Neural progenitor cell (in vitro differentiated cells): ENCODE results near the gene GNAZ. TPM values are rescaled to one million over a fixed set of nuclear protein-coding genes. Genes with fewer than 3 reads are reported as not detected.

Source experiments
- DNase-seq: peaks from one replicate; pipeline ENCODE4 v3.0.0-alpha.2; 2016; ENCODE audit warnings: low spot score
- H2AFZ ChIP-seq: fragments of 200-600 bp; sonication (generic); replicated peaks from 2 replicates; pipeline ENCODE4 v1.6.1; 2016; ENCODE audit warnings: antibody characterized with exemption
- H3F3A ChIP-seq: fragments of 200-600 bp; sonication (generic); 2 replicates; pipeline ENCODE4 v1.6.1; 2016; ENCODE audit warnings: antibody characterized with exemption, low read depth
- H3K27ac ChIP-seq: fragments of 200-600 bp; sonication (generic); 2 replicates; pipeline ENCODE4 v1.5.1; 2016; ENCODE audit warnings: mild to moderate bottlenecking
- H3K27me3 ChIP-seq: fragments of 200-600 bp; sonication (generic); 2 replicates; pipeline ENCODE4 v1.6.1; 2016; ENCODE audit warnings: mild to moderate bottlenecking, moderate library complexity
- H3K36me3 ChIP-seq: fragments of 200-600 bp; sonication (generic); 2 replicates; pipeline ENCODE4 v1.5.1; 2016
- H3K4me1 ChIP-seq: fragments of 200-600 bp; sonication (generic); 2 replicates; pipeline ENCODE4 v1.6.1; 2016; ENCODE audit warnings: mixed run types
- H3K4me2 ChIP-seq: fragments of 200-600 bp; sonication (generic); 2 replicates; pipeline ENCODE4 v1.6.1; 2016
- H3K4me3 ChIP-seq: fragments of 200-600 bp; sonication (generic); 2 replicates; pipeline ENCODE4 v1.5.1; 2016
- H3K79me2 ChIP-seq: fragments of 200-600 bp; sonication (generic); 2 replicates; pipeline ENCODE4 v1.6.1; 2016; ENCODE audit warnings: low read depth
- H3K9ac ChIP-seq: fragments of 200-600 bp; sonication (generic); 2 replicates; pipeline ENCODE4 v1.6.1; 2016
- H3K9me3 ChIP-seq: fragments of 200-600 bp; sonication (generic); 2 replicates; pipeline ENCODE4 v1.5.1; 2016; ENCODE audit warnings: low read depth
- H4K20me1 ChIP-seq: fragments of 200-600 bp; sonication (generic); 2 replicates; pipeline ENCODE4 v1.6.1; 2016; ENCODE audit warnings: low read depth
- H3K27ac Mint-ChIP-seq: 3 replicates; pipeline ENCODE4 v1.8.0; 2021; ENCODE audit warnings: mixed read lengths
- H3K27me3 Mint-ChIP-seq: 2 replicates; pipeline ENCODE4 v1.8.0; 2022; ENCODE audit warnings: low read depth, mild to moderate bottlenecking, inconsistent platforms, moderate library complexity, mixed read lengths; ENCODE audit not compliant: insufficient read depth
- H3K36me3 Mint-ChIP-seq: 3 replicates; pipeline ENCODE4 v1.8.0; 2021; ENCODE audit warnings: mixed read lengths
- H3K4me1 Mint-ChIP-seq: 3 replicates; pipeline ENCODE4 v1.8.0; 2021; ENCODE audit warnings: mixed read lengths
- H3K4me3 Mint-ChIP-seq: 3 replicates; pipeline ENCODE4 v1.8.0; 2021; ENCODE audit warnings: mild to moderate bottlenecking, moderate library complexity, mixed read lengths
- H3K9me3 Mint-ChIP-seq: 3 replicates; pipeline ENCODE4 v1.8.0; 2020; ENCODE audit warnings: mixed read lengths
- CTCF ChIP-seq: fragments of 200-600 bp; sonication (generic); IDR thresholded peaks from 2 replicates; pipeline ENCODE4 v1.5.1; 2017; ENCODE audit warnings: antibody characterized with exemption, mild to moderate bottlenecking
- EZH2 ChIP-seq: fragments of 200-600 bp; sonication (generic); IDR thresholded peaks from 2 replicates; pipeline ENCODE4 v1.6.1; 2017; ENCODE audit warnings: antibody characterized with exemption, mild to moderate bottlenecking, moderate library complexity
- EZH2phosphoT487 ChIP-seq: fragments of 200-600 bp; sonication (generic); IDR thresholded peaks from 2 replicates; pipeline ENCODE4 v1.6.1; 2017; ENCODE audit warnings: antibody characterized with exemption
- total RNA-seq: library from RNA; depleted of rRNA; stranded (reverse); fragments of >200 nt; gene quantifications from 2 replicates; pipeline ENCODE4 v1.2.3, GENCODE V29; 2015; ENCODE audit warnings: low replicate concordance

The GNAZ gene
- total RNA-seq, 1 donor from 2014 or later, result 16.5 TPM

GRCh38 chr22:23105919-23106318, 35.6 kb downstream of the GNAZ start:
- Histone ChIP-seq H2AFZ (no peak overlapping the region), H3K36me3 (no peaks in the 10 kb centered on the region)
- peaks cover 5% of the 10 kb centered on the region for H3K27me3 Mint-ChIP-seq

GRCh38 chr22:23106344-23106743, 36.0 kb downstream of the GNAZ start:
- Histone ChIP-seq H3K4me2 (no peak overlapping the region), H3K36me3 (no peaks in the 10 kb centered on the region), H3F3A (no peaks in the 10 kb centered on the region), H3K4me3 (no peak overlapping the region), H3K9ac (no peak overlapping the region), H3K27me3 (no peaks in the 10 kb centered on the region), H3K9me3 (no peaks in the 10 kb centered on the region), H2AFZ (no peak overlapping the region), H3K27ac (no peak overlapping the region), H3K4me1 (no peaks in the 10 kb centered on the region), H3K79me2 (no peaks in the 10 kb centered on the region), H4K20me1 (peaks cover 44% of the 10 kb centered on the region)
- Mint-ChIP-seq H3K4me1 (peaks cover 6% of the 10 kb centered on the region), H3K4me3 (no peak overlapping the region), H3K36me3 (peaks cover 3% of the 10 kb centered on the region), H3K27ac (no peak overlapping the region), H3K9me3 (no peaks in the 10 kb centered on the region), H3K27me3 (peaks cover 5% of the 10 kb centered on the region)
- TF ChIP-seq CTCF (no peak), EZH2phosphoT487 (no peak), EZH2 (no peak)
- no peak for DNase-seq

More at GRCh38 chr22:23105919-23106318, 35.6 kb downstream of the GNAZ start:
- Mint-ChIP-seq H3K27ac (no peak overlapping the region), H3K36me3 (peaks cover 3% of the 10 kb centered on the region), H3K9me3 (no peaks in the 10 kb centered on the region), H3K4me1 (peaks cover 4% of the 10 kb centered on the region), H3K4me3 (no peak overlapping the region)
- H3K4me1 ChIP-seq, result no peaks in the 10 kb centered on the region
- H3K9me3 ChIP-seq, result no peaks in the 10 kb centered on the region
- no peak for DNase-seq
- H3K4me3 ChIP-seq, result no peak overlapping the region
- H3K27ac ChIP-seq, result no peak overlapping the region
- H3K79me2 ChIP-seq, result no peaks in the 10 kb centered on the region
- no peaks in the 10 kb centered on the region for H3F3A ChIP-seq
- H3K27me3 ChIP-seq, result no peaks in the 10 kb centered on the region
- TF ChIP-seq CTCF (no peak), EZH2 (no peak), EZH2phosphoT487 (no peak)
- H4K20me1 ChIP-seq, result peaks cover 47% of the 10 kb centered on the region
- H3K4me2 ChIP-seq, result no peak overlapping the region
- H3K9ac ChIP-seq, result no peak overlapping the region

GRCh38 chr22:23106906-23107367, 36.6 kb downstream of the GNAZ start:
- H3K27me3 Mint-ChIP-seq, result peaks cover 5% of the 10 kb centered on the region
- Histone ChIP-seq H3K9me3 (no peaks in the 10 kb centered on the region), H4K20me1 (peaks cover 39% of the 10 kb centered on the region), H3F3A (no peaks in the 10 kb centered on the region), H2AFZ (no peak overlapping the region), H3K79me2 (no peaks in the 10 kb centered on the region), H3K9ac (no peak overlapping the region), H3K27me3 (no peaks in the 10 kb centered on the region), H3K4me1 (no peaks in the 10 kb centered on the region), H3K4me2 (no peak overlapping the region), H3K4me3 (no peak overlapping the region), H3K36me3 (no peaks in the 10 kb centered on the region), H3K27ac (no peak overlapping the region)
- peaks cover 6% of the 10 kb centered on the region for H3K4me1 Mint-ChIP-seq
- no peak overlapping the region for H3K4me3 Mint-ChIP-seq
- H3K36me3 Mint-ChIP-seq, result peaks cover 3% of the 10 kb centered on the region
- H3K27ac Mint-ChIP-seq, result no peak overlapping the region
- H3K9me3 Mint-ChIP-seq, result no peaks in the 10 kb centered on the region
- TF ChIP-seq CTCF (no peak), EZH2 (no peak), EZH2phosphoT487 (no peak)
- no peak for DNase-seq
